A549 (cell line): ENCODE results near the gene CRYBB1. TPM values are rescaled to one million over a fixed set of nuclear protein-coding genes. Genes with fewer than 3 reads are reported as not detected.

Experiments used
- ATAC-seq, 2 experiments: fragments of 200-7000 bp in 1 of 2; fragments of >200 bp in 1 of 2; cut with Nextera tagmentation in 1 of 2; cut with Tn5 transposase in 1 of 2; 3 replicates each; pipeline versions ENCODE4 v1.8.0 to v1.9.1; 2018 to 2020; ENCODE audit warnings: mild to moderate bottlenecking in 1 of 2, moderate library complexity in 1 of 2
- CTCF ChIA-PET: fragments of 300-600 bp; sonication (Branson Sonifier 250); formaldehyde crosslinking; extraction: SDS; loops from one replicate; lab custom pipeline; 2021; ENCODE audit warnings: antibody characterized with exemption, inconsistent platforms; lab: Yijun Ruan, JAX
- POLR2A ChIA-PET: fragments of 350-600 bp; formaldehyde crosslinking; extraction: SDS; loops from one replicate; lab custom pipeline; 2021; ENCODE audit warnings: antibody characterized with exemption, inconsistent platforms; lab: Yijun Ruan, JAX
- DNase-seq, 2 experiments: peaks; one replicate each; pipeline versions ENCODE4 v3.0.0 to v3.0.0-alpha.2; 2011 to 2016; ENCODE audit warnings: low read depth in 1 of 2, low spot score in 1 of 2
- FAIRE-seq: peaks from 2 replicates; lab custom pipeline; 2011; peaks lifted over from hg19 to GRCh38; lab: Jason Lieb, UNC
- H3K27ac ChIP-seq, 2 experiments: fragments of >200 bp; sonication (Bioruptor Twin); formaldehyde crosslinking; 3 replicates each; pipeline ENCODE4 v1.5.1; 2016 to 2017
- H3K4me1 ChIP-seq: fragments of >200 bp; sonication (Bioruptor Twin); formaldehyde crosslinking; 3 replicates; pipeline ENCODE4 v1.6.1; 2016
- H3K4me2 ChIP-seq: fragments of >200 bp; sonication (Bioruptor Twin); formaldehyde crosslinking; 3 replicates; pipeline ENCODE4 v1.6.1; 2016
- H3K4me3 ChIP-seq: fragments of >200 bp; sonication (Bioruptor Twin); formaldehyde crosslinking; 3 replicates; pipeline ENCODE4 v1.5.1; 2016
- H3K9me3 ChIP-seq: fragments of >200 bp; sonication (Bioruptor Twin); formaldehyde crosslinking; 3 replicates; pipeline ENCODE4 v1.6.1; 2016
- CBX8 ChIP-seq: fragments of 200-600 bp; sonication (generic); IDR thresholded peaks from 2 replicates; pipeline ENCODE4 v1.6.1; 2016
- CHD2 ChIP-seq: fragments of 150-350 bp; IDR thresholded peaks from 2 replicates; pipeline ENCODE4 v1.6.1; 2014; ENCODE audit warnings: low read length; ENCODE audit not compliant: partially characterized antibody
- FOSB ChIP-seq: fragments of 250-450 bp; sonication (Bioruptor Pico); IDR thresholded peaks from 2 replicates; pipeline ENCODE4 v1.5.0; 2020; ENCODE audit warnings: mild to moderate bottlenecking, moderate library complexity
- HOXB5 ChIP-seq: fragments of 250-450 bp; sonication (Bioruptor Pico); IDR thresholded peaks from 2 replicates; pipeline ENCODE4 v1.5.0; 2020; ENCODE audit warnings: mild to moderate bottlenecking, moderate library complexity
- KDM1A ChIP-seq: fragments of 200-600 bp; sonication (generic); IDR thresholded peaks from 2 replicates; pipeline ENCODE4 v1.6.1; 2016; ENCODE audit warnings: low read depth, mild to moderate bottlenecking
- MAFK ChIP-seq: fragments of 450-650 bp; IDR thresholded peaks from 2 replicates; pipeline ENCODE4 v1.6.1; 2014; ENCODE audit not compliant: partially characterized antibody
- MAZ ChIP-seq: fragments of 150-350 bp; IDR thresholded peaks from 2 replicates; pipeline ENCODE4 v1.6.1; 2014; ENCODE audit warnings: antibody characterized with exemption, low read depth, low read length, borderline replicate concordance
- MYC ChIP-seq: IDR thresholded peaks from 2 replicates; pipeline ENCODE4 v1.6.1; 2012; ENCODE audit warnings: mild to moderate bottlenecking, inconsistent platforms, low read length, improper control_type of control experiment, borderline replicate concordance
- PHF8 ChIP-seq: fragments of 200-600 bp; sonication (generic); IDR thresholded peaks from 2 replicates; pipeline ENCODE4 v1.6.1; 2016; ENCODE audit warnings: low read depth, mild to moderate bottlenecking, antibody characterized with exemption, moderate library complexity, borderline replicate concordance
- RARB ChIP-seq: fragments of 250-450 bp; sonication (Bioruptor Pico); IDR thresholded peaks from 2 replicates; pipeline ENCODE4 v1.8.0; 2021; ENCODE audit warnings: mild to moderate bottlenecking, moderate library complexity
- TP53 ChIP-seq: fragments of 250-450 bp; sonication (Bioruptor Pico); IDR thresholded peaks from 2 replicates; pipeline ENCODE4 v1.5.0; 2021; ENCODE audit warnings: mild to moderate bottlenecking, moderate library complexity
- ZSCAN20 ChIP-seq: fragments of 250-450 bp; sonication (Bioruptor Pico); IDR thresholded peaks from 2 replicates; pipeline ENCODE4 v1.8.0; 2022; ENCODE audit warnings: mild to moderate bottlenecking, moderate library complexity
- WGBS: methylation state at CpG from one replicate; pipeline ENCODE4 v1.1.6; 2017; ENCODE audit errors: missing lambda C conversion rate; 5-methylcytosine and 5-hydroxymethylcytosine counted together
- polyA plus RNA-seq, 4 experiments: library from polyadenylated mRNA; depleted of rRNA in 3 of 4; stranded (reverse); fragments of >200 nt; fragmentation: RNase III in 1 of 4; extraction: RNeasy Plus Mini Kit Qiagen cat#74134 plus additional on column Dnase treatment in 1 of 4; gene quantifications; 2 replicates in 3 of 4; 3 replicates in 1 of 4; pipeline ENCODE4 v1.2.3, GENCODE V29; 2011 to 2017
- TF ChIP-seq, protein P1 (sequence below): fragments of 250-450 bp; sonication (Bioruptor Pico); IDR thresholded peaks from 2 replicates; pipeline ENCODE4 v1.5.0; 2020; ENCODE audit warnings: low read depth, mild to moderate bottlenecking, moderate library complexity
- TF ChIP-seq, protein P2 (sequence below): fragments of >200 bp; sonication (Bioruptor Twin); formaldehyde crosslinking; IDR thresholded peaks from 3 replicates; pipeline ENCODE4 v1.5.1; 2016
- TF ChIP-seq, protein P3 (sequence below): IDR thresholded peaks from 2 replicates; pipeline ENCODE4 v1.6.1; 2012
- TF ChIP-seq, protein P4 (sequence below): fragments of 150-350 bp; IDR thresholded peaks from 2 replicates; pipeline ENCODE4 v1.6.1; 2014; ENCODE audit warnings: low read depth, mild to moderate bottlenecking, low read length
- TF ChIP-seq, protein P5 (sequence below): fragments of 250-450 bp; sonication (Bioruptor Pico); IDR thresholded peaks from 2 replicates; pipeline ENCODE4 v1.5.0; 2021; ENCODE audit warnings: mild to moderate bottlenecking, moderate library complexity, borderline replicate concordance

CRYBB1 gene
- polyA plus RNA-seq, 2 of the 4 experiments (the other 2 are of a cell fraction), result not detected

DNA sequence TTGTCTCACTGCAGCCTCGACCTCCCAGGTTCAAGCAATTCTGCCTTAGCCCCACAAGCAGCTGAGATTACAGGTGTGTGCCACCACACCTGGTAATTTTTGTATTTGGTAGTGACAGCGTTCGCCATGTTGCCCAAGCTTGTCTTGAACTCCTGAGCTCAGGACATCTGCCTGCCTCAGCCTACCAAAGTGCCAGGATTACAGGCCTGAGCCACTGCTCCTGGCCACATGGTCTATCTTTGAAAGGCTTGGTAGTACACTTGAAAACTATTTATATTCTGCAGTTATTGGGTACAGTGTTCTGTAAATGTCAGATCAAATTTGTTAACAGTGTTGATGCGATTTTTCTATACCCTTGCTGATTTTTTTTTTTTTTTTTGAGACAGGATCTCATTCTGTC is 13.5 kb upstream of the CRYBB1 start:
- no peak overlapping the region for H3K4me2 ChIP-seq
- H3K4me1 ChIP-seq, result no peaks in the 10 kb centered on the region
- FAIRE-seq (no peak), DNase-seq (no peak), ATAC-seq (no peak)
- 72% methylated on average over 4 of the region's 4 CpGs for WGBS
- H3K9me3 ChIP-seq, result no peaks in the 10 kb centered on the region
- POLR2A ChIA-PET, result no interaction called here
- no peak overlapping the region for H3K4me3 ChIP-seq
- no peak overlapping the region for H3K27ac ChIP-seq
- TF ChIP-seq, protein P1, sequence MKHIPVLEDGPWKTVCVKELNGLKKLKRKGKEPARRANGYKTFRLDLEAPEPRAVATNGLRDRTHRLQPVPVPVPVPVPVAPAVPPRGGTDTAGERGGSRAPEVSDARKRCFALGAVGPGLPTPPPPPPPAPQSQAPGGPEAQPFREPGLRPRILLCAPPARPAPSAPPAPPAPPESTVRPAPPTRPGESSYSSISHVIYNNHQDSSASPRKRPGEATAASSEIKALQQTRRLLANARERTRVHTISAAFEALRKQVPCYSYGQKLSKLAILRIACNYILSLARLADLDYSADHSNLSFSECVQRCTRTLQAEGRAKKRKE (CRISPR knock-in tag), result no peak
- TF ChIP-seq, protein P2, sequence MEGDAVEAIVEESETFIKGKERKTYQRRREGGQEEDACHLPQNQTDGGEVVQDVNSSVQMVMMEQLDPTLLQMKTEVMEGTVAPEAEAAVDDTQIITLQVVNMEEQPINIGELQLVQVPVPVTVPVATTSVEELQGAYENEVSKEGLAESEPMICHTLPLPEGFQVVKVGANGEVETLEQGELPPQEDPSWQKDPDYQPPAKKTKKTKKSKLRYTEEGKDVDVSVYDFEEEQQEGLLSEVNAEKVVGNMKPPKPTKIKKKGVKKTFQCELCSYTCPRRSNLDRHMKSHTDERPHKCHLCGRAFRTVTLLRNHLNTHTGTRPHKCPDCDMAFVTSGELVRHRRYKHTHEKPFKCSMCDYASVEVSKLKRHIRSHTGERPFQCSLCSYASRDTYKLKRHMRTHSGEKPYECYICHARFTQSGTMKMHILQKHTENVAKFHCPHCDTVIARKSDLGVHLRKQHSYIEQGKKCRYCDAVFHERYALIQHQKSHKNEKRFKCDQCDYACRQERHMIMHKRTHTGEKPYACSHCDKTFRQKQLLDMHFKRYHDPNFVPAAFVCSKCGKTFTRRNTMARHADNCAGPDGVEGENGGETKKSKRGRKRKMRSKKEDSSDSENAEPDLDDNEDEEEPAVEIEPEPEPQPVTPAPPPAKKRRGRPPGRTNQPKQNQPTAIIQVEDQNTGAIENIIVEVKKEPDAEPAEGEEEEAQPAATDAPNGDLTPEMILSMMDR, result no peak
- TF ChIP-seq CHD2 (no peak), CBX8 (no peak), ZSCAN20 (CRISPR knock-in tag) (no peak)
- TF ChIP-seq, all 56 proteins: peak for 0
- CTCF ChIA-PET, result no interaction called here

DNA sequence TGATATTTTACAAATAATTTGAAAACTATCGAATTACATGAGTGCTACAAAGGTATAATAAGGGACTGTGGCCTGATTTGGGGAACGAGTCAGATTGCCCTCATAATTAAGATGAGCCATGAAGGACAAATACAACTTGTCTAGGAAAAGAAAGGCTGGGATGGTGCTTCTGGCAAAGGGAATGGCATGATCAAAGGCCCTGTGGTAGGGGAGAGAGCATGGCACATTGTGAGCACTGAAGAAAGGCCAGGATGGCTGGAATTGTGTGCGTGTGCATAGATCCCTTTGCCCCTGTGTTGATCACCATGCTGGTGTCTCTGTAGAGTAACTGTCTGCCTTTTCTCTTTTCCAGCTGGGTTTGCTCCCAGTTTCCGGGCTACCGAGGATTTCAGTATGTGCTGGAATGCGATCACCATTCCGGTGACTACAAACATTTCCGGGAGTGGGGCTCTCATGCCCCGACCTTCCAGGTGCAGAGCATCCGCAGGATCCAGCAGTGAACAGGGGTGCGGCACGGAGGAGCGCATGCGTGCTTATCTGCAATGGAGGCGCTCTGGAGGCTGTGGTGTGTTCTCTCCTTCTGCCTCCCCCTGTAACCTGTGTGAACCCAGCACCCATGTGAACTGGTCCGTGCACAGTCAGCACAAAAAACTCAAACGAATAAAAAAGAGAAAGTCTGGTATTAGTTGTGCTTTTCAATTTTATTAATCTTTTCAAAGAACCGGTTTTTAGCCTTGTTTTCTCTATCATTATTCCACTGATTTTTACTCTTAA is 12.3 kb upstream of the CRYBB1 start:
- Histone ChIP-seq H3K9me3 (no peaks in the 10 kb centered on the region), H3K4me3 (no peak overlapping the region), H3K27ac (no peak overlapping the region), H3K4me2 (no peak overlapping the region), H3K4me1 (no peaks in the 10 kb centered on the region)
- CTCF ChIA-PET, result interaction anchor here (0.6 kb wide), 1 partner anchor 1240 kb away, joined by 3 read pairs; no protein-coding TSS in a partner anchor
- TF ChIP-seq KDM1A (no peak), HOXB5 (CRISPR knock-in tag) (no peak), MAFK (peak; percentile 45)
- FAIRE-seq (no peak), ATAC-seq (no peak), DNase-seq (no peak)
- 65% methylated on average over 16 of the region's 18 CpGs for WGBS
- POLR2A ChIA-PET, result no interaction called here

DNA sequence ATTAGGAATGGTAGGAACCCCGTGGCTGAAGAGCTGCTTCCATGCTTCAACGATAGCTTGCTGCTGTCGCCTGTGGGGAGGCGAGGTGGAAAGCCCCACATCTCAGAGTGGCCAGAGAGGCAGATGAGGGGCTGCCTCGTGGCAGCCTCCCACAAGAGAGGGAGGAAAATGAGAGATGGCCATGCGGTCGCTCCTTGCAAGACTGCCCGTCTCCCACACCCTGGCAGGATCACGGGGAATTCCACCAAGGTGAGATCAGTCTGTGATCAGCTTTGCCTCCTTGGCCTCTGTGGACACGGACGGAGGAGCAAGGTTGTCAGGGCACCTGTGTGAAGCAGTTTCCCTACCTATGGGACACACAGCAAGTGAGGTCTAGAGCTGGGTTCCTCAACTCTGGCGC is 7.0 kb upstream of the CRYBB1 start:
- WGBS, result 62% methylated on average over 5 of the region's 12 CpGs
- ChIA-PET CTCF (interaction anchor here (0.7 kb wide), 1 partner anchor 109 kb away, joined by 3 read pairs; no protein-coding TSS in a partner anchor), POLR2A (no interaction called here)
- Histone ChIP-seq H3K4me1 (no peaks in the 10 kb centered on the region), H3K4me2 (no peak overlapping the region), H3K4me3 (no peak overlapping the region), H3K9me3 (no peaks in the 10 kb centered on the region), H3K27ac (no peak overlapping the region)
- TF ChIP-seq, protein P3, sequence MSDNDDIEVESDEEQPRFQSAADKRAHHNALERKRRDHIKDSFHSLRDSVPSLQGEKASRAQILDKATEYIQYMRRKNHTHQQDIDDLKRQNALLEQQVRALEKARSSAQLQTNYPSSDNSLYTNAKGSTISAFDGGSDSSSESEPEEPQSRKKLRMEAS, result no peak
- no peak for TF ChIP-seq RARB (CRISPR knock-in tag)
- no peak for TF ChIP-seq PHF8
- no peak for TF ChIP-seq MAZ
- TF ChIP-seq FOSB (CRISPR knock-in tag), result no peak
- TF ChIP-seq, protein P4, sequence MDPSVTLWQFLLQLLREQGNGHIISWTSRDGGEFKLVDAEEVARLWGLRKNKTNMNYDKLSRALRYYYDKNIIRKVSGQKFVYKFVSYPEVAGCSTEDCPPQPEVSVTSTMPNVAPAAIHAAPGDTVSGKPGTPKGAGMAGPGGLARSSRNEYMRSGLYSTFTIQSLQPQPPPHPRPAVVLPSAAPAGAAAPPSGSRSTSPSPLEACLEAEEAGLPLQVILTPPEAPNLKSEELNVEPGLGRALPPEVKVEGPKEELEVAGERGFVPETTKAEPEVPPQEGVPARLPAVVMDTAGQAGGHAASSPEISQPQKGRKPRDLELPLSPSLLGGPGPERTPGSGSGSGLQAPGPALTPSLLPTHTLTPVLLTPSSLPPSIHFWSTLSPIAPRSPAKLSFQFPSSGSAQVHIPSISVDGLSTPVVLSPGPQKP, result no peak
- no peak for TF ChIP-seq TP53 (CRISPR knock-in tag)
- TF ChIP-seq, protein P5, sequence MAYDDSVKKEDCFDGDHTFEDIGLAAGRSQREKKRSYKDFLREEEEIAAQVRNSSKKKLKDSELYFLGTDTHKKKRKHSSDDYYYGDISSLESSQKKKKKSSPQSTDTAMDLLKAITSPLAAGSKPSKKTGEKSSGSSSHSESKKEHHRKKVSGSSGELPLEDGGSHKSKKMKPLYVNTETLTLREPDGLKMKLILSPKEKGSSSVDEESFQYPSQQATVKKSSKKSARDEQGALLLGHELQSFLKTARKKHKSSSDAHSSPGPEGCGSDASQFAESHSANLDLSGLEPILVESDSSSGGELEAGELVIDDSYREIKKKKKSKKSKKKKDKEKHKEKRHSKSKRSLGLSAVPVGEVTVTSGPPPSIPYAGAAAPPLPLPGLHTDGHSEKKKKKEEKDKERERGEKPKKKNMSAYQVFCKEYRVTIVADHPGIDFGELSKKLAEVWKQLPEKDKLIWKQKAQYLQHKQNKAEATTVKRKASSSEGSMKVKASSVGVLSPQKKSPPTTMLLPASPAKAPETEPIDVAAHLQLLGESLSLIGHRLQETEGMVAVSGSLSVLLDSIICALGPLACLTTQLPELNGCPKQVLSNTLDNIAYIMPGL (CRISPR knock-in tag), result no peak
- TF ChIP-seq MYC, result no peak
- TF ChIP-seq KDM1A, result no peak
- ATAC-seq, result no peak
- no peak for FAIRE-seq
- DNase-seq, result no peak
